Measurements from ENCODE around the gene PKP4.

Gene PKP4

GRCh38 chr2:158600155-158600802 is 143.5 kb downstream of the PKP4 start:
- no peak for DNase-seq (ENCODE audit: low read depth)

- DNase-seq (ENCODE audit: low read depth), result no peak
These were observed 145.3 kb downstream of the PKP4 start for GRCh38 chr2:158602027-158602426.

- DNase-seq (ENCODE audit: low read depth), result no peak
These were observed 146.5 kb downstream of the PKP4 start for GRCh38 chr2:158603205-158603604.

- DNase-seq (ENCODE audit: low read depth), result no peak
These were observed 147.2 kb downstream of the PKP4 start for GRCh38 chr2:158603986-158604385.

GRCh38 chr2:158610059-158610458 is 153.3 kb downstream of the PKP4 start:
- no peak for DNase-seq (ENCODE audit: low read depth)

- no peak for DNase-seq (ENCODE audit: low read depth)
These were observed 159.8 kb downstream of the PKP4 start for GRCh38 chr2:158616480-158617000.

- DNase-seq (ENCODE audit: low read depth), result no peak
These were observed 162.2 kb downstream of the PKP4 start for GRCh38 chr2:158618891-158619490.

- no peak for DNase-seq (ENCODE audit: low read depth)
These were observed 162.7 kb downstream of the PKP4 start for GRCh38 chr2:158619496-158619895.

GRCh38 chr2:158620656-158621055 is 163.9 kb downstream of the PKP4 start:
- DNase-seq (ENCODE audit: low read depth), result no peak

GRCh38 chr2:158624071-158624667 is 167.4 kb downstream of the PKP4 start:
- no peak for DNase-seq (ENCODE audit: low read depth)

- no peak for DNase-seq (ENCODE audit: low read depth)
These were observed 168.2 kb downstream of the PKP4 start for GRCh38 chr2:158624961-158625360.

- DNase-seq (ENCODE audit: low read depth), result no peak
These were observed 172.4 kb downstream of the PKP4 start for GRCh38 chr2:158629116-158629515.

GRCh38 chr2:158633261-158633660 is 176.5 kb downstream of the PKP4 start:
- no peak for DNase-seq (ENCODE audit: low read depth)

- no peak for DNase-seq (ENCODE audit: low read depth)
These were observed 177.9 kb downstream of the PKP4 start for GRCh38 chr2:158634627-158635026.

- no peak for DNase-seq (ENCODE audit: low read depth)
These were observed 179.3 kb downstream of the PKP4 start for GRCh38 chr2:158635961-158636601.

- DNase-seq (ENCODE audit: low read depth), result no peak
These were observed 180.6 kb downstream of the PKP4 start for GRCh38 chr2:158637357-158637756.

- no peak for DNase-seq (ENCODE audit: low read depth)
These were observed 187.4 kb downstream of the PKP4 start for GRCh38 chr2:158644139-158644538.

GRCh38 chr2:158645299-158645698 is 188.5 kb downstream of the PKP4 start:
- DNase-seq (ENCODE audit: low read depth), result no peak

GRCh38 chr2:158647436-158648231 is 190.9 kb downstream of the PKP4 start:
- DNase-seq (ENCODE audit: low read depth), result no peak

GRCh38 chr2:158649846-158650245 is 193.1 kb downstream of the PKP4 start:
- no peak for DNase-seq (ENCODE audit: low read depth)

GRCh38 chr2:158650646-158651357 is 194.1 kb downstream of the PKP4 start:
- DNase-seq (ENCODE audit: low read depth), result no peak
